Left ventricle myocardium inferior (tissue), 1 donor: ENCODE measurements around the gene LAMB4. TPM values are rescaled to one million over a fixed set of nuclear protein-coding genes. Genes with fewer than 3 reads are reported as not detected.
A peak's percentile ranks its signal among the peaks of the same experiment; 100 is the strongest.

Experiments used
- DNase-seq: peaks from one replicate; pipeline ENCODE4 v3.0.0-alpha.2; 2020
- H3K27ac ChIP-seq: fragments of 200-600 bp; replicated peaks from 2 replicates; pipeline ENCODE4 v1.8.0; 2021
- H3K27me3 ChIP-seq: fragments of 200-600 bp; 2 replicates; pipeline ENCODE4 v1.8.0; 2021; ENCODE audit warnings: low read depth
- H3K36me3 ChIP-seq: fragments of 200-600 bp; 2 replicates; pipeline ENCODE4 v1.8.0; 2021
- H3K4me1 ChIP-seq: fragments of 200-600 bp; 2 replicates; pipeline ENCODE4 v1.8.0; 2021
- H3K4me3 ChIP-seq: fragments of 200-600 bp; 2 replicates; pipeline ENCODE4 v1.8.0; 2021; ENCODE audit warnings: mild to moderate bottlenecking, moderate library complexity
- H3K9me3 ChIP-seq: fragments of 200-600 bp; replicated peaks from 2 replicates; pipeline ENCODE4 v1.8.0; 2021
- CTCF ChIP-seq: fragments of 200-600 bp; IDR thresholded peaks from 2 replicates; pipeline ENCODE4 v1.8.0; 2021; ENCODE audit warnings: antibody characterized with exemption, mild to moderate bottlenecking, borderline replicate concordance
- intact Hi-C: fragments of 100-400 bp; cut with micrococcal nuclease; formaldehyde crosslinking; loops from one replicate; pipeline ENCODE4 v1.11.0; 2022
- total RNA-seq: library from RNA; stranded (reverse); fragmentation: NEBNext Ultra II Directional; extraction: Animal tissue kit (Norgen Biotek cat#: 25700); gene quantifications from one replicate; pipeline ENCODE4 v1.2.1, GENCODE V29; 2021
- donor health status: DM: no; HTN: yes; CAD: no; lungs with severe emphysema.

The LAMB4 gene
- total RNA-seq, 1 donor from 2014 or later, result 0.33 TPM

GRCh38 chr7:108109221-108109908 is 20.8 kb downstream of the LAMB4 start:
- TF ChIP-seq CTCF, result peak; percentile 61
- Histone ChIP-seq H3K27me3 (no peaks in the 10 kb centered on the region), H3K4me3 (no peak overlapping the region), H3K27ac (no peak overlapping the region), H3K9me3 (no peaks in the 10 kb centered on the region), H3K4me1 (peaks cover 10% of the 10 kb centered on the region), H3K36me3 (no peaks in the 10 kb centered on the region)
- intact Hi-C loops, result loop anchor here (5.0 kb wide), 1 partner anchor 33 kb away; no protein-coding TSS in a partner anchor
- no peak for DNase-seq

GRCh38 chr7:108108131-108108530 is 22.0 kb downstream of the LAMB4 start:
- Histone ChIP-seq H3K9me3 (no peaks in the 10 kb centered on the region), H3K36me3 (no peaks in the 10 kb centered on the region), H3K27ac (no peak overlapping the region), H3K27me3 (no peaks in the 10 kb centered on the region), H3K4me1 (peaks cover 16% of the 10 kb centered on the region), H3K4me3 (no peak overlapping the region)
- TF ChIP-seq CTCF, result no peak
- no peak for DNase-seq
- intact Hi-C loops, result loop anchor here (5.0 kb wide), 1 partner anchor 34 kb away; no protein-coding TSS in a partner anchor

- intact Hi-C loops, result no loop called here
- DNase-seq, result peak; percentile 38
- H3K4me1 ChIP-seq, result peaks cover 16% of the 10 kb centered on the region
- H3K27me3 ChIP-seq, result no peaks in the 10 kb centered on the region
- H3K9me3 ChIP-seq, result no peaks in the 10 kb centered on the region
- no peaks in the 10 kb centered on the region for H3K36me3 ChIP-seq
- peak overlapping the region; percentile 62 for H3K27ac ChIP-seq
- H3K4me3 ChIP-seq, result no peak overlapping the region
- no peak for TF ChIP-seq CTCF
These were observed 25.8 kb downstream of the LAMB4 start for GRCh38 chr7:108104324-108104723.

GRCh38 chr7:108103558-108104298 is 26.4 kb downstream of the LAMB4 start:
- DNase-seq, result no peak
- no peak overlapping the region for H3K4me3 ChIP-seq
- peaks cover 16% of the 10 kb centered on the region for H3K4me1 ChIP-seq
- intact Hi-C loops, result no loop called here
- H3K27me3 ChIP-seq, result no peaks in the 10 kb centered on the region
- no peaks in the 10 kb centered on the region for H3K36me3 ChIP-seq
- TF ChIP-seq CTCF, result no peak
- no peaks in the 10 kb centered on the region for H3K9me3 ChIP-seq
- H3K27ac ChIP-seq, result peak overlapping the region; percentile 62

GRCh38 chr7:108102671-108103312 is 27.4 kb downstream of the LAMB4 start:
- intact Hi-C loops, result no loop called here
- TF ChIP-seq CTCF, result no peak
- Histone ChIP-seq H3K4me3 (no peak overlapping the region), H3K27me3 (no peaks in the 10 kb centered on the region), H3K4me1 (peaks cover 16% of the 10 kb centered on the region), H3K36me3 (no peaks in the 10 kb centered on the region), H3K27ac (no peak overlapping the region), H3K9me3 (no peaks in the 10 kb centered on the region)
- DNase-seq, result no peak
